ENCODE measurements around the gene TMPRSS11A.

TMPRSS11A gene

GRCh38 chr4:67915400-67915966 lies 47.8 kb downstream of the TMPRSS11A start:
- in situ Hi-C loops (cut with MboI; ENCODE audit: low sequenced_read_pairs) = no loop called here

- in situ Hi-C loops (cut with MboI; ENCODE audit: low sequenced_read_pairs) = no loop called here
These were observed 51.2 kb downstream of the TMPRSS11A start for GRCh38 chr4:67912080-67912479.

GRCh38 chr4:67911638-67912037 lies 51.7 kb downstream of the TMPRSS11A start:
- in situ Hi-C loops (cut with MboI; ENCODE audit: low sequenced_read_pairs) = no loop called here

GRCh38 chr4:67911141-67911540 lies 52.2 kb downstream of the TMPRSS11A start:
- in situ Hi-C loops (cut with MboI; ENCODE audit: low sequenced_read_pairs) = no loop called here

GRCh38 chr4:67910585-67910905 lies 52.7 kb downstream of the TMPRSS11A start:
- in situ Hi-C loops (cut with MboI; ENCODE audit: low sequenced_read_pairs) = no loop called here

- in situ Hi-C loops (cut with MboI; ENCODE audit: low sequenced_read_pairs) = no loop called here
These were observed 53.2 kb downstream of the TMPRSS11A start for GRCh38 chr4:67909905-67910584.

- in situ Hi-C loops (cut with MboI; ENCODE audit: low sequenced_read_pairs) = no loop called here
These were observed 55.6 kb downstream of the TMPRSS11A start for GRCh38 chr4:67907650-67908049.

GRCh38 chr4:67899096-67899495 lies 64.2 kb downstream of the TMPRSS11A start:
- in situ Hi-C loops (cut with MboI; ENCODE audit: low sequenced_read_pairs) = no loop called here

GRCh38 chr4:67897686-67898085 lies 65.6 kb downstream of the TMPRSS11A start:
- in situ Hi-C loops (cut with MboI; ENCODE audit: low sequenced_read_pairs) = no loop called here

GRCh38 chr4:67896421-67897065 lies 66.8 kb downstream of the TMPRSS11A start:
- in situ Hi-C loops (cut with MboI; ENCODE audit: low sequenced_read_pairs) = no loop called here

GRCh38 chr4:67894659-67895058 lies 68.6 kb downstream of the TMPRSS11A start:
- in situ Hi-C loops (cut with MboI; ENCODE audit: low sequenced_read_pairs) = no loop called here

GRCh38 chr4:67892905-67893304 lies 70.4 kb downstream of the TMPRSS11A start:
- in situ Hi-C loops (cut with MboI; ENCODE audit: low sequenced_read_pairs) = no loop called here

- in situ Hi-C loops (cut with MboI; ENCODE audit: low sequenced_read_pairs) = no loop called here
These were observed 71.0 kb downstream of the TMPRSS11A start for GRCh38 chr4:67892253-67892652.

- in situ Hi-C loops (cut with MboI; ENCODE audit: low sequenced_read_pairs) = no loop called here
These were observed 71.6 kb downstream of the TMPRSS11A start for GRCh38 chr4:67891645-67892044.

GRCh38 chr4:67886281-67886680 lies 77.0 kb downstream of the TMPRSS11A start:
- in situ Hi-C loops (cut with MboI; ENCODE audit: low sequenced_read_pairs) = no loop called here

GRCh38 chr4:67885762-67886161 lies 77.5 kb downstream of the TMPRSS11A start:
- in situ Hi-C loops (cut with MboI; ENCODE audit: low sequenced_read_pairs) = no loop called here

GRCh38 chr4:67884701-67885100 lies 78.6 kb downstream of the TMPRSS11A start:
- in situ Hi-C loops (cut with MboI; ENCODE audit: low sequenced_read_pairs) = no loop called here

GRCh38 chr4:67883902-67884301 lies 79.4 kb downstream of the TMPRSS11A start, which contains the start of gene TMPRSS11D:
Gene TMPRSS11D, minus strand, starts transcription at chr4:67884002. Its CDS starts 69 bp downstream, at chr4:67883933.
- in situ Hi-C loops (cut with MboI; ENCODE audit: low sequenced_read_pairs) = no loop called here

GRCh38 chr4:67883458-67883857 lies 79.8 kb downstream of the TMPRSS11A start:
- in situ Hi-C loops (cut with MboI; ENCODE audit: low sequenced_read_pairs) = no loop called here

GRCh38 chr4:67880866-67881610 lies 82.3 kb downstream of the TMPRSS11A start:
- in situ Hi-C loops (cut with MboI; ENCODE audit: low sequenced_read_pairs) = no loop called here

GRCh38 chr4:67879486-67879885 lies 83.8 kb downstream of the TMPRSS11A start:
- in situ Hi-C loops (cut with MboI; ENCODE audit: low sequenced_read_pairs) = no loop called here

GRCh38 chr4:67877086-67877485 lies 86.2 kb downstream of the TMPRSS11A start:
- in situ Hi-C loops (cut with MboI; ENCODE audit: low sequenced_read_pairs) = no loop called here

Measured in hTERT RPE-1 (cell line).